A549 (cell line): ENCODE results near the gene PAM16. TPM values are rescaled to one million over a fixed set of nuclear protein-coding genes. Genes with fewer than 3 reads are reported as not detected.

ENCODE experiments used
- ATAC-seq, 2 experiments: fragments of 200-7000 bp in 1 of 2; fragments of >200 bp in 1 of 2; cut with Nextera tagmentation in 1 of 2; cut with Tn5 transposase in 1 of 2; 3 replicates each; pipeline versions ENCODE4 v1.8.0 to v1.9.1; 2018 to 2020; ENCODE audit warnings: mild to moderate bottlenecking in 1 of 2, moderate library complexity in 1 of 2
- CTCF ChIA-PET: fragments of 300-600 bp; sonication (Branson Sonifier 250); formaldehyde crosslinking; extraction: SDS; loops from one replicate; lab custom pipeline; 2021; ENCODE audit warnings: antibody characterized with exemption, inconsistent platforms; lab: Yijun Ruan, JAX
- POLR2A ChIA-PET: fragments of 350-600 bp; formaldehyde crosslinking; extraction: SDS; loops from one replicate; lab custom pipeline; 2021; ENCODE audit warnings: antibody characterized with exemption, inconsistent platforms; lab: Yijun Ruan, JAX
- DNase-seq, 2 experiments: peaks; one replicate each; pipeline versions ENCODE4 v3.0.0 to v3.0.0-alpha.2; 2011 to 2016; ENCODE audit warnings: low read depth in 1 of 2, low spot score in 1 of 2
- FAIRE-seq: peaks from 2 replicates; lab custom pipeline; 2011; peaks lifted over from hg19 to GRCh38; lab: Jason Lieb, UNC
- H3K27ac ChIP-seq, 2 experiments: fragments of >200 bp; sonication (Bioruptor Twin); formaldehyde crosslinking; 3 replicates each; pipeline ENCODE4 v1.5.1; 2016 to 2017
- H3K4me1 ChIP-seq: fragments of >200 bp; sonication (Bioruptor Twin); formaldehyde crosslinking; 3 replicates; pipeline ENCODE4 v1.6.1; 2016
- H3K4me2 ChIP-seq: fragments of >200 bp; sonication (Bioruptor Twin); formaldehyde crosslinking; 3 replicates; pipeline ENCODE4 v1.6.1; 2016
- H3K4me3 ChIP-seq: fragments of >200 bp; sonication (Bioruptor Twin); formaldehyde crosslinking; 3 replicates; pipeline ENCODE4 v1.5.1; 2016
- H3K9me3 ChIP-seq: fragments of >200 bp; sonication (Bioruptor Twin); formaldehyde crosslinking; 3 replicates; pipeline ENCODE4 v1.6.1; 2016
- CBX2 ChIP-seq: fragments of 200-600 bp; sonication (generic); IDR thresholded peaks from 2 replicates; pipeline ENCODE4 v1.6.1; 2016; ENCODE audit warnings: low read depth, mild to moderate bottlenecking, borderline replicate concordance
- CBX8 ChIP-seq: fragments of 200-600 bp; sonication (generic); IDR thresholded peaks from 2 replicates; pipeline ENCODE4 v1.6.1; 2016
- CEBPB ChIP-seq, 2 experiments: fragments of >200 bp in 1 of 2; sonication (Bioruptor Twin) in 1 of 2; formaldehyde crosslinking in 1 of 2; IDR thresholded peaks; 2 replicates each; pipeline ENCODE4 v1.6.1; 2012 to 2016
- CHD4 ChIP-seq: fragments of 200-600 bp; sonication (generic); IDR thresholded peaks from 2 replicates; pipeline ENCODE4 v1.6.1; 2016; ENCODE audit warnings: antibody characterized with exemption, mild to moderate bottlenecking, borderline replicate concordance
- CTCF ChIP-seq: fragments of >200 bp; sonication (Bioruptor Twin); formaldehyde crosslinking; IDR thresholded peaks from 3 replicates; pipeline ENCODE4 v1.5.1; 2016
- E2F6 ChIP-seq: IDR thresholded peaks from 2 replicates; pipeline ENCODE4 v1.6.1; 2012; ENCODE audit warnings: low read depth, borderline replicate concordance
- EHMT2 ChIP-seq: fragments of 200-600 bp; sonication (generic); IDR thresholded peaks from 2 replicates; pipeline ENCODE4 v1.6.1; 2016; ENCODE audit warnings: antibody characterized with exemption, low read depth, mild to moderate bottlenecking, moderate library complexity
- EP300 ChIP-seq, 2 experiments: fragments of >200 bp; sonication (Bioruptor Twin); formaldehyde crosslinking; IDR thresholded peaks; 2 replicates in 1 of 2; 3 replicates in 1 of 2; pipeline ENCODE4 v1.6.1; 2016 to 2017
- FOXS1 ChIP-seq: fragments of 250-450 bp; sonication (Bioruptor Pico); IDR thresholded peaks from 2 replicates; pipeline ENCODE4 v1.5.0; 2020; ENCODE audit warnings: mild to moderate bottlenecking, moderate library complexity
- GATA3 ChIP-seq: IDR thresholded peaks from 2 replicates; pipeline ENCODE4 v1.6.1; 2012; ENCODE audit warnings: borderline replicate concordance
- HMGXB4 ChIP-seq: fragments of 250-450 bp; sonication (Bioruptor Pico); IDR thresholded peaks from 2 replicates; pipeline ENCODE4 v1.5.0; 2021; ENCODE audit warnings: mild to moderate bottlenecking, moderate library complexity, borderline replicate concordance
- JUNB ChIP-seq: fragments of >200 bp; sonication (Bioruptor Twin); formaldehyde crosslinking; IDR thresholded peaks from 2 replicates; pipeline ENCODE4 v1.6.1; 2016
- MAFK ChIP-seq: fragments of 450-650 bp; IDR thresholded peaks from 2 replicates; pipeline ENCODE4 v1.6.1; 2014; ENCODE audit not compliant: partially characterized antibody
- MAX ChIP-seq: IDR thresholded peaks from 2 replicates; pipeline ENCODE4 v1.6.1; 2012
- MAZ ChIP-seq: fragments of 150-350 bp; IDR thresholded peaks from 2 replicates; pipeline ENCODE4 v1.6.1; 2014; ENCODE audit warnings: antibody characterized with exemption, low read depth, low read length, borderline replicate concordance
- NFE2L2 ChIP-seq: fragments of 150-350 bp; conservative IDR thresholded peaks from 2 replicates; pipeline ENCODE4 v1.6.1; 2014; ENCODE audit warnings: low read length
- NR3C1 ChIP-seq: fragments of >200 bp; sonication (Bioruptor Twin); formaldehyde crosslinking; IDR thresholded peaks from 3 replicates; pipeline ENCODE4 v1.6.1; 2017
- RAD21 ChIP-seq, 2 experiments: fragments of >200 bp in 1 of 2; sonication (Bioruptor Twin) in 1 of 2; formaldehyde crosslinking in 1 of 2; IDR thresholded peaks in 1 of 2; conservative IDR thresholded peaks in 1 of 2; 2 replicates in 1 of 2; 3 replicates in 1 of 2; pipeline ENCODE4 v1.6.1; 2012 to 2018; ENCODE audit warnings: inconsistent platforms in 1 of 2
- RCOR1 ChIP-seq: fragments of 150-350 bp; IDR thresholded peaks from 2 replicates; pipeline ENCODE4 v1.6.1; 2014; ENCODE audit warnings: antibody characterized with exemption, low read length, low read depth
- USF2 ChIP-seq: fragments of 450-650 bp; IDR thresholded peaks from 2 replicates; pipeline ENCODE4 v1.6.1; 2014; ENCODE audit warnings: antibody characterized with exemption
- ZNF302 ChIP-seq: fragments of 250-450 bp; sonication (Bioruptor Pico); IDR thresholded peaks from 2 replicates; pipeline ENCODE4 v1.9.0; 2021; ENCODE audit warnings: inconsistent platforms, mild to moderate bottlenecking, moderate library complexity
- ZSCAN20 ChIP-seq: fragments of 250-450 bp; sonication (Bioruptor Pico); IDR thresholded peaks from 2 replicates; pipeline ENCODE4 v1.8.0; 2022; ENCODE audit warnings: mild to moderate bottlenecking, moderate library complexity
- WGBS: methylation state at CpG from one replicate; pipeline ENCODE4 v1.1.6; 2017; ENCODE audit errors: missing lambda C conversion rate; 5-methylcytosine and 5-hydroxymethylcytosine counted together
- polyA plus RNA-seq, 4 experiments: library from polyadenylated mRNA; depleted of rRNA in 3 of 4; stranded (reverse); fragments of >200 nt; fragmentation: RNase III in 1 of 4; extraction: RNeasy Plus Mini Kit Qiagen cat#74134 plus additional on column Dnase treatment in 1 of 4; gene quantifications; 2 replicates in 3 of 4; 3 replicates in 1 of 4; pipeline ENCODE4 v1.2.3, GENCODE V29; 2011 to 2017

The PAM16 gene
- polyA plus RNA-seq, 2 of the 4 experiments (the other 2 are of a cell fraction): 55.1 to 59.1 TPM

GRCh38 chr16:4323845-4324488, 27.2 kb downstream of the PAM16 start:
- DNase-seq (peak; percentile 64 to 79), FAIRE-seq (no peak), ATAC-seq (peak; percentile 55 to 77)
- Histone ChIP-seq H3K4me1 (peaks cover 90% of the 10 kb centered on the region), H3K9me3 (no peaks in the 10 kb centered on the region), H3K27ac (peak overlapping the region; percentile 78 to 96), H3K4me2 (peak overlapping the region; percentile 93), H3K4me3 (peak overlapping the region; percentile 21; the same call in 1 of the 3 replicates)
- CTCF ChIA-PET: interaction anchor here (0.6 to 22.8 kb wide), 9 partner anchors 11 to 79 kb away, joined by 3 to 423 read pairs (median 6); partner anchors contain the start of gene GLIS2
- POLR2A ChIA-PET: interaction anchor here (0.7 to 2.5 kb wide), 4 partner anchors 9 to 53 kb away, joined by 4 to 11 read pairs (median 8); partner anchors contain the start of gene GLIS2
- 9% methylated on average over 6 of the region's 12 CpGs for WGBS
- TF ChIP-seq ZSCAN20 (no peak), CTCF (no peak), E2F6 (no peak), GATA3 (no peak), CBX8 (no peak), EHMT2 (no peak), RCOR1 (no peak), NFE2L2 (no peak), MAX (no peak), USF2 (no peak)

- H3K4me1 ChIP-seq: peaks cover 90% of the 10 kb centered on the region
- POLR2A ChIA-PET: interaction anchor here (1.1 to 2.5 kb wide), 4 partner anchors 8 to 52 kb away, joined by 3 to 11 read pairs (median 8); partner anchors contain the start of genes GLIS2 and PAM16
- H3K4me3 ChIP-seq: no peak overlapping the region; the same call in 2 of the 3 replicates
- 38% methylated on average over 9 of the region's 21 CpGs for WGBS
- peak overlapping the region; percentile 78 to 96 for H3K27ac ChIP-seq
- ATAC-seq: peak; percentile 36 to 59
- DNase-seq: no peak
- no peak for TF ChIP-seq FOXS1 (CRISPR knock-in tag)
- TF ChIP-seq EP300 (IDR thresholded peaks at IDR 0.05): no peak
- no peak for TF ChIP-seq USF2
- TF ChIP-seq RAD21 (conservative IDR thresholded peaks at IDR 0.05 in 1 of 2, IDR thresholded peaks at IDR 0.05 in 1 of 2): no peak
- no peak for TF ChIP-seq CBX2
- TF ChIP-seq MAZ: no peak
- TF ChIP-seq MAX: no peak
- TF ChIP-seq HMGXB4 (CRISPR knock-in tag): no peak
- no peak for TF ChIP-seq NR3C1
- no peak for TF ChIP-seq ZNF302 (CRISPR knock-in tag)
- no peak for TF ChIP-seq CHD4
- TF ChIP-seq MAFK: no peak
- no peak for TF ChIP-seq RCOR1
- no peak for TF ChIP-seq CEBPB (IDR thresholded peaks at IDR 0.05)
- TF ChIP-seq JUNB: no peak
- TF ChIP-seq, all 56 proteins: peak for 0
- H3K4me2 ChIP-seq: peak overlapping the region; percentile 93
- no peak for FAIRE-seq
- CTCF ChIA-PET: interaction anchor here (0.7 to 22.8 kb wide), 10 partner anchors 8 to 80 kb away, joined by 3 to 423 read pairs (median 6); partner anchors contain the start of gene GLIS2
- no peaks in the 10 kb centered on the region for H3K9me3 ChIP-seq
Observed at GRCh38 chr16:4323071-4323844, 27.9 kb downstream of the PAM16 start.
